NCI-H187 treated with DMSO at 0.1 percent for 48 hours (cell line): ENCODE results near the gene MMP15.
"Not testable (repeated sequence)": the region's sequence is repeated elsewhere in the genome, so short reads cannot be mapped to it uniquely, and the experiment has no call there.

Experiments
- DNase-seq: peaks from one replicate; lab custom pipeline; 2025; lab: John Stamatoyannopoulos, UW

MMP15 gene

GRCh38 chr16:58086381-58087208, 61.0 kb downstream of the MMP15 start:
- no peak for DNase-seq

GRCh38 chr16:58087209-58087913, 61.8 kb downstream of the MMP15 start:
- no peak for DNase-seq

DNA sequence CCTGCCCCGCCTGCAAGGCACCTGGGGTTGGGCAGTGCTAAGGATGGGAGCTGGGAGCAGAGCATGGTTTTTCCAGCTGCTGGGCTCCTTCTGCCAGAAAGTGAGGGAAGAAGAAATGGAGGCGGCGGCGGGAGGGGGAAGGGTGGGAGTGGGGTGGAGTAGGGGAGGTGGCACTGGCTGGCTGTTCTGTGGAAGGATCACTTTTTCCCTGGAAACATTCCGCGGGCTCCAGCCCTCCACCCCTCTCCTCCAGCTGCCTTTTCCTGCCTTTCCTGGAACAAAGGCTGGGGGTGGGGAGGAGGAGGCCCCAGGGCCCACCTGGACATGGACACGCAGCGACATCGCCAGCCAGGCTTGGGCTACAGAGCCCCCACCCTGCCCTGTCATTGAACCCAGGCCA, 62.5 kb downstream of the MMP15 start:
- no peak for DNase-seq

DNA sequence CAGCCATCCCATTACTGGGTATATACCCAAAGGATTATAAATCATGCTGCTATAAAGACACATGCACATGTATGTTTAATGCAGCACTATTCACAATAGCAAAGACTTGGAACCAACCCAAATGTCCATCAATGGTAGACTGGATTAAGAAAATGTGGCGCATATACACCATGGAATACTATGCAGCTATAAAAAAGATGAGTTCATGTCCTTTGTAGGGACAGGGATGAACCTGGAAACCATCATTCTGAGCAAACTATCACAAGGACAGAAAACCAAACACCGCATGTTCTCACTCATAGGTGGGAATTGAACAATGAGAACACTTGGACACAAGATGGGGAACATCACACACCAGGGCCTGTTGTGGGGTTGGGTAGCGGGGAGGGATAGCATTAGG, 64.8 kb downstream of the MMP15 start:
- not testable (repeated sequence) for DNase-seq

DNA sequence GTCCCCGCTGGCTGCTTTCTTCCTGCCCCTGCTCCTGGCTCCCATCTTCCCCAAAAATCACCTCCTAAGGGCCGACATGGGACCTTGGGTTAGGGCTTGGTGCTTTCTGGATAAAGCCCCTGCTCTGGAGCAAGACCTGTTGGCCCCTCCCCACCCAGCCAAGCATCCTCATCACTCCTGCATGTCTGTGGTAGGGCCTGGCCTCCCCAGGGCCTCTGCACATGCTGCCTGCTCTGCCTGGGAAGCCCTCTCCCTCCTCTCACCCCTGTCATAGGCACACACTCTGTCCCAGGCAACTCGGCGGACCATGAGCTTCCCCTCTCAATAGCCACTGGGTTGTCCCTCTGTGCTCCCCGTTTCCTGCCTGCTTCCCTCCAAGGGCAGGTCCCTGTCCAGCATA, 68.5 kb downstream of the MMP15 start:
- no peak for DNase-seq

- no peak for DNase-seq
Observed at GRCh38 chr16:58094791-58095574, 69.4 kb downstream of the MMP15 start.

- DNase-seq, result not testable (repeated sequence)
Observed at GRCh38 chr16:58095575-58095960, 70.0 kb downstream of the MMP15 start.

DNA sequence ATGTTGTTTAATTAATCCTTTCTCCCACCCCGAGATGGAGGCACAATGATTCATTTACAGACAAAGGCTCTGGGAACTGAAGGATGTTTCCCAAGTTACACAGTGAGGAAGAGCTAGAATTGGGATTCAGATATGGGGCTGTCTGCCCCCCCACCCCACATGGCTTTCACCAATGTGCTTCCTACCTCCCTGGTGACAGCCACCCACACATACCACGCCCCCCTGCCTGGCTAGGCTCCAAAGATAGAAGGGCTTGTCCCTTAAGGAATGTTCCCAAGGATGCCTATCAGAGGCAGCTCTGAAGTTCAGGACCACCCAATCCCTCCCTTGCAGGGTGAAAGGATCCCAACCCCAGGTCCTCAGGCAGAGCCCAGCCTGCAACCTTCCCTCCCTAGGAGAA, 70.7 kb downstream of the MMP15 start:
- no peak for DNase-seq
